GM12878 (cell line): ENCODE measurements around the gene DPAGT1. TPM values are rescaled to one million over a fixed set of nuclear protein-coding genes. Genes with fewer than 3 reads are reported as not detected.
A peak's percentile ranks its signal among the peaks of the same experiment; 100 is the strongest.

ENCODE experiments used
- ATAC-seq: fragments of 200-7000 bp; cut with Tn5 transposase; 3 replicates; pipeline ENCODE4 v1.9.1; 2020; ENCODE audit warnings: mild to moderate bottlenecking, moderate library complexity
- BruUV-seq: library from RNA; stranded (reverse); fragments of 400-500 nt; replicated peaks from 2 replicates; lab custom pipeline; 2021; lab: Mats Ljungman, UMichigan
- CTCF ChIA-PET: fragments of 300-600 bp; sonication (Branson Sonifier 250); formaldehyde crosslinking; extraction: SDS; loops from one replicate; lab custom pipeline; 2021; ENCODE audit warnings: inconsistent platforms; lab: Yijun Ruan, JAX
- POLR2A ChIA-PET: fragments of 350-600 bp; formaldehyde crosslinking; extraction: SDS; loops from one replicate; lab custom pipeline; 2021; ENCODE audit warnings: inconsistent platforms; lab: Charles Lee
- RAD21 ChIA-PET: fragments of 300-600 bp; sonication (Branson Sonifier 250); formaldehyde crosslinking; loops from one replicate; lab custom pipeline; 2023; ENCODE audit warnings: antibody characterized with exemption; ENCODE audit not compliant: unreplicated experiment; lab: Charles Lee
- SMC1A ChIA-PET: fragments of 300-600 bp; sonication (Branson Sonifier 250); formaldehyde crosslinking; loops from one replicate; lab custom pipeline; 2023; ENCODE audit not compliant: unreplicated experiment, uncharacterized antibody; lab: Charles Lee
- DNase-seq: peaks from one replicate; pipeline ENCODE4 v3.0.0-alpha.2; 2011; ENCODE audit warnings: low read depth, low spot score
- FAIRE-seq: peaks from 3 replicates; lab custom pipeline; 2011; peaks lifted over from hg19 to GRCh38; lab: Jason Lieb, UNC
- H2AFZ ChIP-seq: 2 replicates; pipeline ENCODE4 v1.6.0; 2011; ENCODE audit warnings: low read depth, low read length, control low read depth; ENCODE audit not compliant: control insufficient read depth
- H3K27ac ChIP-seq: 2 replicates; pipeline ENCODE4 v1.5.1; 2011; ENCODE audit warnings: control low read depth; ENCODE audit not compliant: control insufficient read depth, insufficient read depth
- H3K27me3 ChIP-seq, 2 experiments: replicated peaks in 1 of 2; 2 replicates each; pipeline versions ENCODE4 v1.6.0 to v1.6.1; 2011; ENCODE audit warnings: low read length in 1 of 2; ENCODE audit not compliant: control insufficient read depth in 2 of 2, insufficient read depth in 2 of 2
- H3K36me3 ChIP-seq, 2 experiments: 2 replicates each; pipeline ENCODE4 v1.5.1; 2011; ENCODE audit warnings: low read length in 1 of 2; ENCODE audit not compliant: control insufficient read depth in 2 of 2, insufficient read depth in 2 of 2
- H3K4me1 ChIP-seq: 2 replicates; pipeline ENCODE4 v1.6.1; 2011; ENCODE audit warnings: mild to moderate bottlenecking, low read length, moderate library complexity, mixed read lengths; ENCODE audit not compliant: control insufficient read depth, insufficient read depth
- H3K4me2 ChIP-seq: 2 replicates; pipeline ENCODE4 v1.6.0; 2011; ENCODE audit warnings: control low read depth; ENCODE audit not compliant: control insufficient read depth, insufficient read depth
- H3K4me3 ChIP-seq: fragments of 200-600 bp; sonication (generic); 2 replicates; pipeline ENCODE4 v1.5.1; 2016
- H3K79me2 ChIP-seq: 2 replicates; pipeline ENCODE4 v1.6.0; 2011; ENCODE audit warnings: low read length; ENCODE audit not compliant: control insufficient read depth, insufficient read depth
- H3K9ac ChIP-seq: 2 replicates; pipeline ENCODE4 v1.8.0; 2011; ENCODE audit warnings: low read length, control low read depth, mixed read lengths; ENCODE audit not compliant: control insufficient read depth, insufficient read depth
- H3K9me3 ChIP-seq: replicated peaks from 3 replicates; pipeline ENCODE4 v1.5.1; 2011; ENCODE audit warnings: mild to moderate bottlenecking, low read length; ENCODE audit not compliant: control insufficient read depth, insufficient read depth
- H4K20me1 ChIP-seq: 2 replicates; pipeline ENCODE4 v1.6.0; 2011; ENCODE audit not compliant: control insufficient read depth, insufficient read depth
- GATAD2B ChIP-seq: fragments of 450-650 bp; conservative IDR thresholded peaks from 2 replicates; pipeline ENCODE4 v1.6.1; 2017; ENCODE audit warnings: low read depth, mild to moderate bottlenecking, moderate library complexity
- HDAC6 ChIP-seq: fragments of 200-600 bp; sonication (generic); IDR thresholded peaks from one replicate; pipeline ENCODE4 v1.8.0; 2017; ENCODE audit warnings: antibody characterized with exemption; ENCODE audit not compliant: unreplicated experiment
- KDM1A ChIP-seq: fragments of 200-600 bp; sonication (generic); IDR thresholded peaks from 2 replicates; pipeline ENCODE4 v1.6.1; 2016; ENCODE audit warnings: borderline replicate concordance
- KLF5 ChIP-seq: fragments of 450-650 bp; IDR thresholded peaks from 2 replicates; pipeline ENCODE4 v1.6.1; 2014; ENCODE audit warnings: mild to moderate bottlenecking; ENCODE audit not compliant: partially characterized antibody
- LARP7 ChIP-seq: fragments of 450-650 bp; IDR thresholded peaks from 2 replicates; pipeline ENCODE4 v1.6.1; 2017; ENCODE audit warnings: mild to moderate bottlenecking
- RAD21 ChIP-seq: IDR thresholded peaks from 2 replicates; pipeline ENCODE4 v1.6.1; 2011; ENCODE audit warnings: mild to moderate bottlenecking, low read depth, low read length, moderate library complexity; ENCODE audit not compliant: insufficient read depth
- SPI1 ChIP-seq: IDR thresholded peaks from 2 replicates; pipeline ENCODE4 v1.6.1; 2011; ENCODE audit warnings: low read depth, mild to moderate bottlenecking, low read length, moderate library complexity, borderline replicate concordance; ENCODE audit not compliant: insufficient read depth
- TCF7 ChIP-seq: IDR thresholded peaks from 2 replicates; pipeline ENCODE4 v1.6.1; 2014; ENCODE audit warnings: antibody characterized with exemption, borderline replicate concordance
- WGBS: methylation state at CpG from one replicate; pipeline ENCODE4 v1.1.6; 2016; ENCODE audit warnings: low lambda C conversion rate; ENCODE audit not compliant: insufficient replicate concordance, insufficient coverage; ENCODE audit errors: missing lambda C conversion rate; 5-methylcytosine and 5-hydroxymethylcytosine counted together
- in situ Hi-C: fragments of 300-500 bp; cut with MboI; formaldehyde crosslinking; loops from 9 replicates; pipeline ENCODE4 v1.14.3; 2018; ENCODE audit warnings: mixed read lengths
- intact Hi-C: fragments of 100-400 bp; cut with micrococcal nuclease; formaldehyde crosslinking; loops from one replicate; pipeline ENCODE4 v1.14.2; 2022; ENCODE audit not compliant: unreplicated experiment
- polyA plus RNA-seq, 11 experiments: library from polyadenylated mRNA; depleted of rRNA in 4 of 11; unstranded in 6 of 11; stranded (reverse) in 5 of 11; fragments of >200 nt; fragmentation: Nextera tagmentation in 4 of 11; fragmentation: Illumina TruSeq in 1 of 11; extraction: Ambion mirVana in 4 of 11; extraction: Trizol in 1 of 11; gene quantifications; 1 replicate in 1 of 11; 2 replicates in 10 of 11; pipeline versions ENCODE4 v1.2.1 to v1.2.3, GENCODE V29; 2011 to 2016; ENCODE audit warnings: inconsistent platforms in 2 of 11, missing spikeins in 2 of 11, low read depth in 1 of 11
- total RNA-seq, 4 experiments: library from RNA; depleted of rRNA in 3 of 4; stranded (reverse); fragments of >200 nt in 3 of 4; fragmentation: Illumina TruSeq in 1 of 4; extraction: Trizol in 1 of 4; gene quantifications; 2 replicates each; pipeline versions ENCODE4 v1.2.1 to v1.2.3, GENCODE V29; 2013 to 2021
- TF ChIP-seq, protein P1 (sequence below), 3 experiments: IDR thresholded peaks in 2 of 3; conservative IDR thresholded peaks in 1 of 3; 2 replicates each; pipeline ENCODE4 v1.5.1; 2011; ENCODE audit warnings: low read depth in 3 of 3, low read length in 3 of 3, mild to moderate bottlenecking in 3 of 3, control low read depth in 2 of 3, moderate library complexity in 2 of 3, inconsistent platforms in 1 of 3, mixed read lengths in 1 of 3; ENCODE audit not compliant: control insufficient read depth in 2 of 3, insufficient read depth in 1 of 3; ENCODE audit errors: extremely low read depth in 1 of 3
- TF ChIP-seq, protein P2 (sequence below): IDR thresholded peaks from 2 replicates; pipeline ENCODE4 v1.6.1; 2012; ENCODE audit warnings: low read depth, low read length, improper control_type of control experiment

Gene DPAGT1
- total and polyA plus RNA-seq, 10 of the 15 experiments (the other 5 are each of a cell fraction or from before 2014, with no cell fraction given) = 20.5 to 95.6 (median 54.3) TPM

DNA sequence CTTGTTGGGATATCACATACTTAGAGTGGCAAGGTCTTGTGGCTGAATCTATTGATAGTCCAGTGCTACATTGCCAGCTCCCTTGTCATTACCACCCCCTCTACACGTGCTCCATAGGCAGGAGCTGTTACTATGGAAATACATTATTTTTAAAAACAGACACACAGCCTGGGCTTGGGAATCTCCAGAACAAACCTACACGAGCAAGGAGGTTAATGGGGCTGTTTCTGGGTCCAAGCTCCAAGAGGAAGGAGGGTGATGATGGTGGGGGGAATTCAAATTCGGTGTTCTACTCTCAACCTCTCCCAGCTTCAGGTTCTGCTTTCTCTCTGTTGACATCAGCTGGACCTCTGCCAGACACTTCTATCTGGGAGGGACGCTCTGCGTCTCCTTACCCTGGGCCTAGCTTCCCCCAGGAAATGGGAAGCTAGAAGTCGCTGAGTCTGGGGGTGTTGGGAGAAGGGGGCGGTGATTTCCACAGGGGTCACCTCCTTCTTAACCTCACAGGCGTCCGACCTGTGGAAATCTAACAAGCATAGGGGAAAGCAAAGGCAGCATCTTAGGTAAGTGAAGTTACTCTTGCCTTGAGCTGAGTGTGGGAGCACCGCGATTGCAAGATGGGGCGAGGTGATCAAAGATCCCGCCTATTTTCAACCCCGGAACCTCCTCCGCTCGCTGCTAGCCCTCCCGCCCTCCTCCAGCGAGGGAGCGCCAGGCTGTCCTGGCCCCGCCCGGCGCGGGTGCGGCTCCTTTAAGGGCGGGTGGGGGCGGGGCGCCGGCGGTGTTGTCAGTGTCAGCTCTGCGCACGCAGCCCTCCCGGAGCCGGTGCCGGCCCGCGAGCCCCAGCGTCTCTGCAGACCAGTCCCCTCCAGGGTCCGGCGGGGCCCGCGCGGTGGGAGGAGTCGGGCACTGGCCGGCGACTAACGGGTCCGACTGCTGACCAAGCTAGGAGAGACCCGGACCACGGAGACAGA, 5.2 kb upstream of the DPAGT1 start, which contains the start of gene C2CD2L (continued):
- TF ChIP-seq HDAC6 (no peak), LARP7 (no peak), KLF5 (no peak), SPI1 (no peak), KDM1A (no peak)
- TF ChIP-seq, all 136 proteins: peak for 23

DNA sequence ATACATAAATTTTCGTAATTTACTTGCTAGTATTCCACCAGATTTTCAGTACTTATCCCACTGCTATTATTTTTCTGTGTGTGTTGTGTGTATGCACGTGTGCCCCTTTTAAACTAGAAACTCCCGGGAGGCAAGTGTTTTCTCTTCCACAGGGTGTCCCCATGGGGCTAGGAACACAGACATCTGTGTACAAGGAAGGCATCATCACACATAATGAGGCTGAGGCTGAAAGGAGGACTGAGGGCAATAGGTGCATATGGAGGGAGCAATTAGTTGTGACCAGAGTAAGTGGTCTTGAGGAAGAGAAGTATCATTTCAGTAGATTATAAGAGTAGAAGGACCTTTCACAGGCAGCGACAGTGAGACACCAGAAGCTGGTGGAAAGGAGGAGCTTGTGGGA, 2.1 kb upstream of the DPAGT1 start:
- no peaks in the 10 kb centered on the region for H4K20me1 ChIP-seq
- H3K27ac ChIP-seq = no peak overlapping the region
- no peak for DNase-seq
- H3K4me1 ChIP-seq = peaks cover 27% of the 10 kb centered on the region
- no peaks in the 10 kb centered on the region for H3K36me3 ChIP-seq
- ChIA-PET RAD21 (no interaction called here), SMC1A (interaction anchor here (1.2 kb wide), 1 partner anchor 92 kb away, joined by 4 read pairs; no protein-coding TSS in a partner anchor), POLR2A (interaction anchor here (0.9 kb wide), 1 partner anchor 17 kb away, joined by 3 read pairs; no protein-coding TSS in a partner anchor), CTCF (no interaction called here)
- TF ChIP-seq RAD21 (0 out of 2 replicates have a peak, but pooled peaks have one; percentile 7), GATAD2B (no peak), TCF7 (no peak)
- TF ChIP-seq, protein P1, sequence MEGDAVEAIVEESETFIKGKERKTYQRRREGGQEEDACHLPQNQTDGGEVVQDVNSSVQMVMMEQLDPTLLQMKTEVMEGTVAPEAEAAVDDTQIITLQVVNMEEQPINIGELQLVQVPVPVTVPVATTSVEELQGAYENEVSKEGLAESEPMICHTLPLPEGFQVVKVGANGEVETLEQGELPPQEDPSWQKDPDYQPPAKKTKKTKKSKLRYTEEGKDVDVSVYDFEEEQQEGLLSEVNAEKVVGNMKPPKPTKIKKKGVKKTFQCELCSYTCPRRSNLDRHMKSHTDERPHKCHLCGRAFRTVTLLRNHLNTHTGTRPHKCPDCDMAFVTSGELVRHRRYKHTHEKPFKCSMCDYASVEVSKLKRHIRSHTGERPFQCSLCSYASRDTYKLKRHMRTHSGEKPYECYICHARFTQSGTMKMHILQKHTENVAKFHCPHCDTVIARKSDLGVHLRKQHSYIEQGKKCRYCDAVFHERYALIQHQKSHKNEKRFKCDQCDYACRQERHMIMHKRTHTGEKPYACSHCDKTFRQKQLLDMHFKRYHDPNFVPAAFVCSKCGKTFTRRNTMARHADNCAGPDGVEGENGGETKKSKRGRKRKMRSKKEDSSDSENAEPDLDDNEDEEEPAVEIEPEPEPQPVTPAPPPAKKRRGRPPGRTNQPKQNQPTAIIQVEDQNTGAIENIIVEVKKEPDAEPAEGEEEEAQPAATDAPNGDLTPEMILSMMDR (IDR thresholded peaks at IDR 0.05 in 2 of 3, conservative IDR thresholded peaks at IDR 0.05 in 1 of 3; ENCODE audit: control insufficient read depth in 2 of 3, extremely low read depth in 1 of 3, insufficient read depth in 1 of 3, low read depth in 3 of 3, low read length in 3 of 3) = peak in 1 of 3 experiments; percentile 10; a peak in 1 of 6 replicates
- TF ChIP-seq, protein P2, sequence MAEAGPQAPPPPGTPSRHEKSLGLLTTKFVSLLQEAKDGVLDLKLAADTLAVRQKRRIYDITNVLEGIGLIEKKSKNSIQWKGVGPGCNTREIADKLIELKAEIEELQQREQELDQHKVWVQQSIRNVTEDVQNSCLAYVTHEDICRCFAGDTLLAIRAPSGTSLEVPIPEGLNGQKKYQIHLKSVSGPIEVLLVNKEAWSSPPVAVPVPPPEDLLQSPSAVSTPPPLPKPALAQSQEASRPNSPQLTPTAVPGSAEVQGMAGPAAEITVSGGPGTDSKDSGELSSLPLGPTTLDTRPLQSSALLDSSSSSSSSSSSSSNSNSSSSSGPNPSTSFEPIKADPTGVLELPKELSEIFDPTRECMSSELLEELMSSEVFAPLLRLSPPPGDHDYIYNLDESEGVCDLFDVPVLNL = no peak
- ATAC-seq = no peak
- H3K27me3 ChIP-seq = no peaks in the 10 kb centered on the region
- H3K79me2 ChIP-seq = peaks cover 44% of the 10 kb centered on the region
- WGBS = 62% methylated on average over 4 of the region's 4 CpGs
- no peak overlapping the region for H2AFZ ChIP-seq
- no peak overlapping the region for H3K9ac ChIP-seq
- no peak for FAIRE-seq
- BruUV-seq = no TSS peak
- no peak overlapping the region for H3K4me2 ChIP-seq
- intact Hi-C loops (loop anchor here (5.0 kb wide), 2 partner anchors 86 to 176 kb away; partner anchors contain the start of genes BCL9L, RPS25 and TRAPPC4), in situ Hi-C loops (no loop called here)
- no peak overlapping the region for H3K4me3 ChIP-seq
- H3K9me3 ChIP-seq = no peaks in the 10 kb centered on the region
